GM19438 (cell line): ENCODE data around the gene IL31.
"Not testable (repeated sequence)": the region's sequence is repeated elsewhere in the genome, so short reads cannot be mapped to it uniquely, and the experiment has no call there.

Source experiments
- ATAC-seq: cut with Tn5 transposase; IDR thresholded peaks from one replicate; pipeline ENCODE4 v1.9.1; 2021; ENCODE audit warnings: low read depth; ENCODE audit not compliant: unreplicated experiment

The IL31 gene

GRCh38 chr12:122194804-122195203 is 20.8 kb upstream of the IL31 start:
- ATAC-seq: no peak

GRCh38 chr12:122192441-122192840 is 18.4 kb upstream of the IL31 start:
- ATAC-seq: no peak

GRCh38 chr12:122190842-122191668 is 17.0 kb upstream of the IL31 start:
- ATAC-seq: no peak

GRCh38 chr12:122189626-122190475 is 15.8 kb upstream of the IL31 start:
- no peak for ATAC-seq

GRCh38 chr12:122187466-122187865 is 13.4 kb upstream of the IL31 start:
- no peak for ATAC-seq

- ATAC-seq: no peak
These were observed 11.6 kb upstream of the IL31 start for GRCh38 chr12:122185494-122186082.

GRCh38 chr12:122185079-122185478 is 11.1 kb upstream of the IL31 start:
- ATAC-seq: no peak

- no peak for ATAC-seq
These were observed 10.5 kb upstream of the IL31 start for GRCh38 chr12:122184517-122184916.

GRCh38 chr12:122183588-122183940 is 9.5 kb upstream of the IL31 start:
- ATAC-seq: no peak

GRCh38 chr12:122182887-122183587 is 9.0 kb upstream of the IL31 start, which contains the start of gene LRRC43:
Gene LRRC43, plus strand, starts transcription at chr12:122183123. Its CDS starts 22 bp downstream, at chr12:122183145.
- ATAC-seq: no peak

- not testable (repeated sequence) for ATAC-seq
These were observed 2.5 kb upstream of the IL31 start for GRCh38 chr12:122176473-122176872.

GRCh38 chr12:122172262-122172939 is 1.6 kb downstream of the IL31 start:
- no peak for ATAC-seq

GRCh38 chr12:122171399-122171798 is 2.6 kb downstream of the IL31 start:
- ATAC-seq: no peak

GRCh38 chr12:122168492-122168891 is 5.5 kb downstream of the IL31 start:
- ATAC-seq: no peak

- ATAC-seq: no peak
These were observed 6.6 kb downstream of the IL31 start for GRCh38 chr12:122167356-122167925.

- ATAC-seq: peak; percentile 66
These were observed 7.3 kb downstream of the IL31 start for GRCh38 chr12:122166422-122167349.

- ATAC-seq: no peak
These were observed 11.0 kb downstream of the IL31 start for GRCh38 chr12:122162976-122163375.

- ATAC-seq: no peak
These were observed 12.3 kb downstream of the IL31 start for GRCh38 chr12:122161682-122162081.

GRCh38 chr12:122160761-122161160 is 13.3 kb downstream of the IL31 start:
- ATAC-seq: no peak
